ENCODE data around the gene LHPP.

- TF ChIP-seq CTCF (conservative IDR thresholded peaks at IDR 0.05 in 1 of 2, IDR thresholded peaks at IDR 0.05 in 1 of 2; ENCODE audit: low read depth in 1 of 2, low read length in 2 of 2): no peak
- no peak for TF ChIP-seq EZH2 (IDR thresholded peaks at IDR 0.05; ENCODE audit: low read length, missing control alignments)
Observed at GRCh38 chr10:124508070-124508667, 46.5 kb downstream of the LHPP start.
